ENCODE results near the gene ADH4. TPM values are rescaled to one million over a fixed set of nuclear protein-coding genes. Genes with fewer than 3 reads are reported as not detected.
"Not testable (repeated sequence)": the region's sequence is repeated elsewhere in the genome, so short reads cannot be mapped to it uniquely, and the experiment has no call there.

The ADH4 gene
- total RNA-seq, 1 donor from 2014 or later = not detected

GRCh38 chr4:99102634-99103033, 41.5 kb downstream of the ADH4 start:
- Mint-ChIP-seq H3K9me3 (no peaks in the 10 kb centered on the region), H3K36me3 (ENCODE audit: low read depth) (peaks cover 10% of the 10 kb centered on the region), H3K4me1 (peaks cover 5% of the 10 kb centered on the region), H3K27me3 (ENCODE audit: low read depth) (no peaks in the 10 kb centered on the region), H3K27ac (ENCODE audit: unreplicated experiment) (no peak overlapping the region), H3K4me3 (no peak overlapping the region)
- no peak for DNase-seq (ENCODE audit: low read depth, low spot score)
- TF ChIP-seq, protein P1, sequence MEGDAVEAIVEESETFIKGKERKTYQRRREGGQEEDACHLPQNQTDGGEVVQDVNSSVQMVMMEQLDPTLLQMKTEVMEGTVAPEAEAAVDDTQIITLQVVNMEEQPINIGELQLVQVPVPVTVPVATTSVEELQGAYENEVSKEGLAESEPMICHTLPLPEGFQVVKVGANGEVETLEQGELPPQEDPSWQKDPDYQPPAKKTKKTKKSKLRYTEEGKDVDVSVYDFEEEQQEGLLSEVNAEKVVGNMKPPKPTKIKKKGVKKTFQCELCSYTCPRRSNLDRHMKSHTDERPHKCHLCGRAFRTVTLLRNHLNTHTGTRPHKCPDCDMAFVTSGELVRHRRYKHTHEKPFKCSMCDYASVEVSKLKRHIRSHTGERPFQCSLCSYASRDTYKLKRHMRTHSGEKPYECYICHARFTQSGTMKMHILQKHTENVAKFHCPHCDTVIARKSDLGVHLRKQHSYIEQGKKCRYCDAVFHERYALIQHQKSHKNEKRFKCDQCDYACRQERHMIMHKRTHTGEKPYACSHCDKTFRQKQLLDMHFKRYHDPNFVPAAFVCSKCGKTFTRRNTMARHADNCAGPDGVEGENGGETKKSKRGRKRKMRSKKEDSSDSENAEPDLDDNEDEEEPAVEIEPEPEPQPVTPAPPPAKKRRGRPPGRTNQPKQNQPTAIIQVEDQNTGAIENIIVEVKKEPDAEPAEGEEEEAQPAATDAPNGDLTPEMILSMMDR (conservative IDR thresholded peaks at IDR 0.05) = no peak

GRCh38 chr4:99100876-99101275, 43.2 kb downstream of the ADH4 start:
- H3K4me1 Mint-ChIP-seq = peaks cover 5% of the 10 kb centered on the region
- H3K36me3 Mint-ChIP-seq (ENCODE audit: low read depth) = peaks cover 18% of the 10 kb centered on the region
- DNase-seq (ENCODE audit: low read depth, low spot score) = no peak
- no peak overlapping the region for H3K27ac Mint-ChIP-seq (ENCODE audit: unreplicated experiment)
- no peak overlapping the region for H3K4me3 Mint-ChIP-seq
- H3K27me3 Mint-ChIP-seq (ENCODE audit: low read depth) = no peaks in the 10 kb centered on the region
- TF ChIP-seq, protein P1 (conservative IDR thresholded peaks at IDR 0.05) = no peak
- H3K9me3 Mint-ChIP-seq = peaks cover 2% of the 10 kb centered on the region

DNA sequence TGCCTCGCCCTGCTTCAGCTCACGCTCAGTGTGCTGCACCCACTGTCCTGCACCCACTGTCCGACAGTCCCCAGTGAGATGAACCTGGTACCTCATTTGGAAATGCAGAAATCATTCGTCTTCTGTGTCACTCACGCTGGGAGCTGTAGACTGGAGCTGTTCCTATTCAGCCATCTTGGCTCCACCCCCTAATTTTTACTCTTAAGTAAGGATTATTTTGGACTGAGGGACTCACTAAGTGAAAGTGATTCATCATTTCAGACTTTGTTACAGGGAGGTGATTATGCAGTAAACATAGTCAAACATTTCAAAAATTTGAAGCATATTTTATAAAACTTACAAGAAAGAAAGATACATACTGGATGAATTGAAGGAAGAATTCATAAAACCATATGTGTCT, 44.3 kb downstream of the ADH4 start:
- DNase-seq (ENCODE audit: low read depth, low spot score); H3K27me3 Mint-ChIP-seq (ENCODE audit: low read depth); H3K4me3 Mint-ChIP-seq; H3K27ac Mint-ChIP-seq (ENCODE audit: unreplicated experiment); H3K4me1 Mint-ChIP-seq; H3K9me3 Mint-ChIP-seq: not testable (repeated sequence)
- H3K36me3 Mint-ChIP-seq (ENCODE audit: low read depth) = peaks cover 18% of the 10 kb centered on the region

DNA sequence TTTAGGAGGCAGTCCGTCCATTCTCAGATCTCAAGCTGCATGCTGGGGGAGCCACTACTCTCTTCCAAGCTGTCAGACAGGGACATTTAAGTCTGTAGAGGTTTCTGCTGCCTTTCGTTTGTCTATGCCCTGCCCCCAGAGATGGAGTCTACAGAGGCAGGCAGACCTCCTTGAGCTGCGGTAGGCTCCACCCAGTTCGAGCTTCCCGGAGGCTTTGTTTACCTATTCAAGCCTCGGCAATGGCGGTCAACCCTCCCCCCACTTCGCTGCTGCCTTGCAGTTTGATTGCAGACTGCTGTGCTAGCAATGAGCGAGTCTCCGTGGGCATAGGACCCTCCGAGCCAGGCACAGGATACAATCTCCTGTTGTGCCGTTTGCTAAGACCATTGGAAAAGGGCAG, 44.8 kb downstream of the ADH4 start:
- Mint-ChIP-seq H3K4me1 (peaks cover 5% of the 10 kb centered on the region), H3K4me3 (no peak overlapping the region), H3K36me3 (ENCODE audit: low read depth) (peaks cover 18% of the 10 kb centered on the region), H3K27me3 (ENCODE audit: low read depth) (no peaks in the 10 kb centered on the region), H3K27ac (ENCODE audit: unreplicated experiment) (no peak overlapping the region), H3K9me3 (peaks cover 2% of the 10 kb centered on the region)
- DNase-seq (ENCODE audit: low read depth, low spot score) = no peak
- TF ChIP-seq, protein P1 (conservative IDR thresholded peaks at IDR 0.05) = no peak

DNA sequence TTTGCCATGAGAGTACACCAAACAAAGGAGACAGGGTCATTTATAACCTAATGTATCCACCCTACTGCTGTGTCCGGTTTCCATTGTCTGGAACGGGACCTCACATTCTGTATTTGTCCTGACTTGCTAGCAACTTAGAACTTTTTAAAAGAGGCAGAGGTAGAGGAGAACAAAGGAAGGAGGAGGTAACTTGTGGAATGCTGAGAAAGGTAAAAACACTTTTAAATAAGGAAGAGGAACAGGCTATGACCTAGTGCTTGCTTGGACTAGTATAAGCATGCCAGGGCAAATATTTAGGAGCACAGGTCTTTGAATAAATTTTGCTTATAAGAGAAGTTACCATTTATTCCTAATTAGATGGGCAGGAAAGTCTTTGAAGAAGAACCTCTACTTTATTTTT, 52.3 kb downstream of the ADH4 start:
- DNase-seq (ENCODE audit: low read depth, low spot score); H3K27ac Mint-ChIP-seq (ENCODE audit: unreplicated experiment); H3K9me3 Mint-ChIP-seq; H3K27me3 Mint-ChIP-seq (ENCODE audit: low read depth); H3K36me3 Mint-ChIP-seq (ENCODE audit: low read depth): not testable (repeated sequence)
- H3K4me3 Mint-ChIP-seq = peak overlapping the region; percentile 92
- peaks cover 39% of the 10 kb centered on the region for H3K4me1 Mint-ChIP-seq

GRCh38 chr4:99091216-99091575, 52.9 kb downstream of the ADH4 start:
- peaks cover 43% of the 10 kb centered on the region for H3K4me1 Mint-ChIP-seq
- no peaks in the 10 kb centered on the region for H3K9me3 Mint-ChIP-seq
- TF ChIP-seq, protein P1 (conservative IDR thresholded peaks at IDR 0.05) = no peak
- H3K4me3 Mint-ChIP-seq = peak overlapping the region; percentile 92
- H3K27ac Mint-ChIP-seq (ENCODE audit: unreplicated experiment) = peak overlapping the region; percentile 85
- H3K36me3 Mint-ChIP-seq (ENCODE audit: low read depth) = peaks cover 3% of the 10 kb centered on the region
- DNase-seq (ENCODE audit: low read depth, low spot score) = no peak
- H3K27me3 Mint-ChIP-seq (ENCODE audit: low read depth) = no peaks in the 10 kb centered on the region

Data from neural crest cell (in vitro differentiated cells).